HEK293T (cell line): ENCODE results near the gene CCDC71L.

ENCODE experiments used
- CTCF ChIA-PET: fragments of 350-600 bp; formaldehyde crosslinking; extraction: SDS; loops from one replicate; lab custom pipeline; 2021; ENCODE audit warnings: antibody characterized with exemption, inconsistent platforms; lab: Yijun Ruan, JAX
- POLR2A ChIA-PET: fragments of 350-600 bp; formaldehyde crosslinking; extraction: SDS; loops from one replicate; lab custom pipeline; 2020; ENCODE audit warnings: antibody characterized with exemption, inconsistent platforms; lab: Yijun Ruan, JAX
- DNase-seq: peaks from one replicate; pipeline ENCODE4 v3.0.0; 2012; ENCODE audit warnings: mixed read lengths; ENCODE audit errors: extremely low spot score
- ARNT ChIP-seq: fragments of 450-650 bp; IDR thresholded peaks from 2 replicates; pipeline ENCODE4 v1.6.1; 2017; ENCODE audit warnings: mild to moderate bottlenecking
- BHLHE40 ChIP-seq: fragments of 450-650 bp; IDR thresholded peaks from 2 replicates; pipeline ENCODE4 v1.6.1; 2016; ENCODE audit warnings: mild to moderate bottlenecking, moderate library complexity, borderline replicate concordance
- CTBP1 ChIP-seq: fragments of 450-650 bp; IDR thresholded peaks from 2 replicates; pipeline ENCODE4 v1.6.1; 2016; ENCODE audit warnings: borderline replicate concordance
- ELF4 ChIP-seq: fragments of 450-650 bp; IDR thresholded peaks from 2 replicates; pipeline ENCODE4 v1.6.1; 2017; ENCODE audit warnings: antibody characterized with exemption
- FOXA1 ChIP-seq: fragments of 450-650 bp; IDR thresholded peaks from 2 replicates; pipeline ENCODE4 v1.6.1; 2016; ENCODE audit warnings: mild to moderate bottlenecking
- FOXK2 ChIP-seq: fragments of 450-650 bp; IDR thresholded peaks from 2 replicates; pipeline ENCODE4 v1.6.1; 2016; ENCODE audit warnings: mild to moderate bottlenecking
- FOXM1 ChIP-seq: fragments of 450-650 bp; IDR thresholded peaks from 2 replicates; pipeline ENCODE4 v1.6.1; 2017; ENCODE audit warnings: mild to moderate bottlenecking, borderline replicate concordance
- HDGF ChIP-seq: fragments of 450-650 bp; IDR thresholded peaks from 2 replicates; pipeline ENCODE4 v1.6.1; 2017; ENCODE audit warnings: antibody characterized with exemption, borderline replicate concordance
- L3MBTL2 ChIP-seq: fragments of 450-650 bp; conservative IDR thresholded peaks from 2 replicates; pipeline ENCODE4 v1.6.1; 2016; ENCODE audit warnings: mild to moderate bottlenecking
- LEF1 ChIP-seq: fragments of 450-650 bp; IDR thresholded peaks from 2 replicates; pipeline ENCODE4 v1.6.1; 2017; ENCODE audit warnings: mild to moderate bottlenecking, borderline replicate concordance
- NFRKB ChIP-seq: fragments of 450-650 bp; IDR thresholded peaks from 2 replicates; pipeline ENCODE4 v1.6.1; 2016; ENCODE audit warnings: mild to moderate bottlenecking, moderate library complexity
- PKNOX1 ChIP-seq: fragments of 450-650 bp; IDR thresholded peaks from 2 replicates; pipeline ENCODE4 v1.6.1; 2016
- SP1 ChIP-seq: fragments of 450-650 bp; IDR thresholded peaks from 2 replicates; pipeline ENCODE4 v1.6.1; 2017
- SUZ12 ChIP-seq: fragments of 450-650 bp; IDR thresholded peaks from 2 replicates; pipeline ENCODE4 v1.6.1; 2016; ENCODE audit warnings: mild to moderate bottlenecking
- TARDBP ChIP-seq: fragments of 450-650 bp; IDR thresholded peaks from 2 replicates; pipeline ENCODE4 v1.6.1; 2016
- ZNF384 ChIP-seq: fragments of 450-650 bp; IDR thresholded peaks from 2 replicates; pipeline ENCODE4 v1.6.1; 2016

The CCDC71L gene

DNA sequence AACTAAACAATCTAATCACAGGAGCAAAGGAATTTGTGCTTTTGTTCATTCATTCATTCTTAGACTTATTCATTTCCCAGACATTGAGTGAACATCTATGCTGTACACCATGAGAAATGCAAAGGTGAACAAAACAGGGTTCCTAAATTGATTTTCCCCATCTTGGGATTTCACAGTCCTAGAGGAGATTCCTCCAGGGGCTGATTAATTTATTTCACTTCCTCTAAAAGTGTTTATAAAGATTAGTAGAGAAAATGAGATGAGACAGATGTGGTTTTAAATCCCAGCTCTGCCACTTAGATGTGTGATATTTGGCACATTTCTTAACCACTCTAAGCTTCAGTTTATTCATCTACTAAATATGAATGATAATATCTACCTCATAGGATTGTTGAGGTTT is 8.9 kb downstream of the CCDC71L start:
- ChIA-PET POLR2A (no interaction called here), CTCF (interaction anchor here (0.7 kb wide), 1 partner anchor 204 kb away, joined by 3 read pairs; no protein-coding TSS in a partner anchor)
- TF ChIP-seq PKNOX1 (no peak), FOXM1 (no peak), NFRKB (no peak), FOXK2 (no peak), ELF4 (no peak), FOXA1 (no peak), L3MBTL2 (no peak), BHLHE40 (no peak)
- DNase-seq, result no peak

- TF ChIP-seq LEF1 (no peak), ZNF384 (no peak), NFRKB (no peak), HDGF (no peak), FOXM1 (no peak), SUZ12 (no peak), FOXA1 (no peak), PKNOX1 (no peak), ELF4 (no peak), L3MBTL2 (no peak), SP1 (no peak), ARNT (no peak), CTBP1 (no peak), BHLHE40 (no peak), TARDBP (no peak), FOXK2 (no peak)
- no peak for DNase-seq
- ChIA-PET POLR2A (no interaction called here), CTCF (no interaction called here)
These were observed 14.7 kb downstream of the CCDC71L start for GRCh38 chr7:106646256-106646655.

DNA sequence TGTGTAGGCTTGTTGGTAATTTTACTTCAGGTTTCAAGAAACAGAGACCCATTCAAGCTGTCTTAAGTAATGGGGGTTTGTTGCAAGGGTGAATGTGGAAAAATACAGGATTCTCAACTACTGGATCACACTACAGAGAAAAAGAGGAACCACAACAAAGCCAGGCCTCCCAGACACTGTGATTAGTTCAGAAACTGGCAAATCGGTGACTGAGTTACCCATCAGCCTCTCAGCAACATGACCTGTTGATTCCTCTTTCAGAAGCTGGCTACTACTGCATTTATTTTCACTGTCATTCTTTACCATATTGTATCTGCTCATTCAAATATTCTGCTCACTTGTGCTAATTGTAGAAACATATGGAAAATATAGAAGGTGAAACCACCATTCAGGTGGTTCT is 16.0 kb downstream of the CCDC71L start:
- no peak for TF ChIP-seq SP1
- no peak for TF ChIP-seq NFRKB
- TF ChIP-seq L3MBTL2, result no peak
- TF ChIP-seq FOXA1, result no peak
- no peak for TF ChIP-seq LEF1
- TF ChIP-seq TARDBP, result no peak
- TF ChIP-seq ZNF384, result no peak
- TF ChIP-seq SUZ12, result no peak
- no peak for TF ChIP-seq FOXM1
- TF ChIP-seq ELF4, result no peak
- no peak for TF ChIP-seq CTBP1
- TF ChIP-seq ARNT, result no peak
- TF ChIP-seq PKNOX1, result no peak
- no peak for TF ChIP-seq HDGF
- no peak for TF ChIP-seq FOXK2
- no peak for DNase-seq
- ChIA-PET CTCF (no interaction called here), POLR2A (no interaction called here)

- TF ChIP-seq ZNF384 (no peak), HDGF (no peak), FOXK2 (no peak), ELF4 (no peak), SP1 (no peak), L3MBTL2 (no peak), CTBP1 (no peak), BHLHE40 (no peak), SUZ12 (no peak), PKNOX1 (no peak), TARDBP (no peak), LEF1 (no peak), FOXA1 (no peak), ARNT (no peak)
- ChIA-PET POLR2A (no interaction called here), CTCF (no interaction called here)
- DNase-seq, result no peak
These were observed 17.6 kb downstream of the CCDC71L start for GRCh38 chr7:106643216-106644000.

- POLR2A ChIA-PET, result no interaction called here
- CTCF ChIA-PET, result no interaction called here
- TF ChIP-seq PKNOX1 (no peak), FOXK2 (no peak), ARNT (no peak), HDGF (no peak), SP1 (no peak), NFRKB (no peak), ELF4 (no peak), FOXA1 (no peak)
- DNase-seq, result no peak
These were observed 19.5 kb downstream of the CCDC71L start for GRCh38 chr7:106641416-106641815.
